K562 (cell line): ENCODE results near the gene SLC30A9. TPM values are rescaled to one million over a fixed set of nuclear protein-coding genes. Genes with fewer than 3 reads are reported as not detected.

ENCODE experiments used
- MTA3 ChIP-seq: fragments of 450-650 bp; formaldehyde crosslinking; IDR thresholded peaks from 2 replicates; pipeline ENCODE4 v1.6.1; 2017; ENCODE audit warnings: mild to moderate bottlenecking, borderline replicate concordance
- PTTG1 ChIP-seq: fragments of 450-650 bp; IDR thresholded peaks from 2 replicates; pipeline ENCODE4 v1.6.1; 2016; ENCODE audit warnings: low read depth, mild to moderate bottlenecking, missing genetic modification characterization, missing compliant biosample characterization
- SUPT5H ChIP-seq: fragments of 450-650 bp; IDR thresholded peaks from 2 replicates; pipeline ENCODE4 v1.6.1; 2016
- ZBTB40 ChIP-seq, 2 experiments: fragments of 450-650 bp in 1 of 2; sonication (generic) in 1 of 2; formaldehyde crosslinking in 1 of 2; IDR thresholded peaks; 2 replicates each; pipeline versions ENCODE4 v1.7.1 to v1.9.0; 2016 to 2022; ENCODE audit warnings: inconsistent platforms in 1 of 2, mild to moderate bottlenecking in 1 of 2, missing genetic modification reagents in 1 of 2
- ZNF398 ChIP-seq: fragments of 250-450 bp; sonication (Bioruptor Pico); IDR thresholded peaks from 2 replicates; pipeline ENCODE4 v1.8.0; 2021; ENCODE audit warnings: moderate library complexity, mild to moderate bottlenecking, inconsistent platforms
- ZNF431 ChIP-seq: sonication (generic); formaldehyde crosslinking; IDR thresholded peaks from 2 replicates; pipeline ENCODE4 v1.8.0; 2022; ENCODE audit warnings: mild to moderate bottlenecking, missing genetic modification reagents
- polyA plus RNA-seq, 8 experiments: library from polyadenylated mRNA; depleted of rRNA in 4 of 8; stranded (reverse) in 5 of 8; unstranded in 3 of 8; fragments of >200 nt; fragmentation: Nextera tagmentation in 2 of 8; fragmentation: Illumina TruSeq in 1 of 8; extraction: Ambion mirVana in 2 of 8; extraction: Trizol in 1 of 8; gene quantifications; 2 replicates each; pipeline versions ENCODE4 v1.2.1 to v1.2.3, GENCODE V29; 2011 to 2014; ENCODE audit warnings: inconsistent platforms in 1 of 8, missing spikeins in 1 of 8
- total RNA-seq, 7 experiments: library from RNA; depleted of rRNA in 6 of 7; stranded (reverse); fragments of >200 nt in 6 of 7; fragmentation: Illumina TruSeq in 2 of 7; extraction: Trizol in 2 of 7; gene quantifications; 2 replicates each; pipeline versions ENCODE4 v1.2.1 to v1.2.3, GENCODE V29; 2011 to 2021; ENCODE audit warnings: low replicate concordance in 1 of 7
- TF ChIP-seq, protein P1 (sequence below): fragments of 450-650 bp; IDR thresholded peaks from 2 replicates; pipeline ENCODE4 v1.6.1; 2016
- TF ChIP-seq, protein P2 (sequence below): fragments of 450-650 bp; conservative IDR thresholded peaks from 2 replicates; pipeline ENCODE4 v1.6.1; 2016; ENCODE audit warnings: missing genetic modification characterization, low read depth, mild to moderate bottlenecking, control low read depth, missing compliant biosample characterization
- TF ChIP-seq, protein P3 (sequence below), 2 experiments: IDR thresholded peaks; 2 replicates each; pipeline ENCODE4 v1.6.1; 2012; ENCODE audit warnings: improper control_type of control experiment in 2 of 2, low read depth in 2 of 2, low read length in 2 of 2, borderline replicate concordance in 1 of 2

SLC30A9 gene
- total and polyA plus RNA-seq, 9 of the 15 experiments (the other 6 are each of a cell fraction or from before 2014, with no cell fraction given): 14.7 to 73.5 (median 51.6) TPM

GRCh38 chr4:41990365-41991111 lies at the start of gene SLC30A9 (continued):
- TF ChIP-seq ZNF398 (CRISPR knock-in tag) (no peak), PTTG1 (tag) (no peak), MTA3 (peak; percentile 63; the same call in 1 of the 2 replicates), SUPT5H (peak; percentile 94), ZBTB40 (IDR thresholded peaks at IDR 0.05) (peak; percentile 95), ZBTB40 (CRISPR knock-in tag; IDR thresholded peaks at IDR 0.05) (no peak), ZNF431 (CRISPR knock-in tag) (no peak; the same call in 1 of the 2 replicates)
- TF ChIP-seq, protein P1, sequence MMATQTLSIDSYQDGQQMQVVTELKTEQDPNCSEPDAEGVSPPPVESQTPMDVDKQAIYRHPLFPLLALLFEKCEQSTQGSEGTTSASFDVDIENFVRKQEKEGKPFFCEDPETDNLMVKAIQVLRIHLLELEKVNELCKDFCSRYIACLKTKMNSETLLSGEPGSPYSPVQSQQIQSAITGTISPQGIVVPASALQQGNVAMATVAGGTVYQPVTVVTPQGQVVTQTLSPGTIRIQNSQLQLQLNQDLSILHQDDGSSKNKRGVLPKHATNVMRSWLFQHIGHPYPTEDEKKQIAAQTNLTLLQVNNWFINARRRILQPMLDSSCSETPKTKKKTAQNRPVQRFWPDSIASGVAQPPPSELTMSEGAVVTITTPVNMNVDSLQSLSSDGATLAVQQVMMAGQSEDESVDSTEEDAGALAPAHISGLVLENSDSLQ: peak; percentile 40; the same call in 1 of the 2 replicates
- TF ChIP-seq, protein P2, sequence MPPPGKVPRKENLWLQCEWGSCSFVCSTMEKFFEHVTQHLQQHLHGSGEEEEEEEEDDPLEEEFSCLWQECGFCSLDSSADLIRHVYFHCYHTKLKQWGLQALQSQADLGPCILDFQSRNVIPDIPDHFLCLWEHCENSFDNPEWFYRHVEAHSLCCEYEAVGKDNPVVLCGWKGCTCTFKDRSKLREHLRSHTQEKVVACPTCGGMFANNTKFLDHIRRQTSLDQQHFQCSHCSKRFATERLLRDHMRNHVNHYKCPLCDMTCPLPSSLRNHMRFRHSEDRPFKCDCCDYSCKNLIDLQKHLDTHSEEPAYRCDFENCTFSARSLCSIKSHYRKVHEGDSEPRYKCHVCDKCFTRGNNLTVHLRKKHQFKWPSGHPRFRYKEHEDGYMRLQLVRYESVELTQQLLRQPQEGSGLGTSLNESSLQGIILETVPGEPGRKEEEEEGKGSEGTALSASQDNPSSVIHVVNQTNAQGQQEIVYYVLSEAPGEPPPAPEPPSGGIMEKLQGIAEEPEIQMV: no peak
- TF ChIP-seq, protein P3, sequence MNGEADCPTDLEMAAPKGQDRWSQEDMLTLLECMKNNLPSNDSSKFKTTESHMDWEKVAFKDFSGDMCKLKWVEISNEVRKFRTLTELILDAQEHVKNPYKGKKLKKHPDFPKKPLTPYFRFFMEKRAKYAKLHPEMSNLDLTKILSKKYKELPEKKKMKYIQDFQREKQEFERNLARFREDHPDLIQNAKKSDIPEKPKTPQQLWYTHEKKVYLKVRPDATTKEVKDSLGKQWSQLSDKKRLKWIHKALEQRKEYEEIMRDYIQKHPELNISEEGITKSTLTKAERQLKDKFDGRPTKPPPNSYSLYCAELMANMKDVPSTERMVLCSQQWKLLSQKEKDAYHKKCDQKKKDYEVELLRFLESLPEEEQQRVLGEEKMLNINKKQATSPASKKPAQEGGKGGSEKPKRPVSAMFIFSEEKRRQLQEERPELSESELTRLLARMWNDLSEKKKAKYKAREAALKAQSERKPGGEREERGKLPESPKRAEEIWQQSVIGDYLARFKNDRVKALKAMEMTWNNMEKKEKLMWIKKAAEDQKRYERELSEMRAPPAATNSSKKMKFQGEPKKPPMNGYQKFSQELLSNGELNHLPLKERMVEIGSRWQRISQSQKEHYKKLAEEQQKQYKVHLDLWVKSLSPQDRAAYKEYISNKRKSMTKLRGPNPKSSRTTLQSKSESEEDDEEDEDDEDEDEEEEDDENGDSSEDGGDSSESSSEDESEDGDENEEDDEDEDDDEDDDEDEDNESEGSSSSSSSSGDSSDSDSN (IDR thresholded peaks at IDR 0.05; ENCODE audit: borderline replicate concordance in 1 of 2, low read depth in 2 of 2, low read length in 2 of 2): 0 out of 4 replicates have a peak, but pooled peaks of 1 of the 2 experiments have one; percentile 55
